ENCODE results near the gene HLA-DQA1.

DNA sequence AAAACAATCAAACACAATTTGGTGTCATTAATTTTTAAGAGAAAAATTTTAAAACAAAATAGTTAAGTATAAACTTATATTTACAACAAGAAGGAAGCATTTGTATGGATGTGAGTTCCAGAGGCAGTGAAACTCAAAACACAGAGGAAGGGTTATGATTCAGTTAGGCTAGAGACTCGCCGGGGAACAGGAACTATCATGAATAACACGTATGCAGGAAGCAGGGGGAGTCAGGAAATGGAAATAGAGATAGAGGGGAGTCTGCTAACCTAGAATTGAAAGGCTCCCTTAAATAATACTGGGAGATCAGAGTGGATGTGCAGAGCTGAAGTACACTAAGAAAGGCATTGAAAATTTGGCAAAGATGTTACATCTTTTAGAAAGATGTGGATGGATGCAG, 33.3 kb upstream of the HLA-DQA1 start:
- TF ChIP-seq CTCF (IDR thresholded peaks at IDR 0.05) (no peak), POLR2A (IDR thresholded peaks at IDR 0.05) (no peak), POLR2AphosphoS5 (IDR thresholded peaks at IDR 0.05) (no peak)

Data from suprapubic skin (tissue), 4 donors.